Transverse colon (tissue), 4 donors: ENCODE results near the gene ROCK2. TPM values are rescaled to one million over a fixed set of nuclear protein-coding genes. Genes with fewer than 3 reads are reported as not detected.
"Not testable (repeated sequence)": the region's sequence is repeated elsewhere in the genome, so short reads cannot be mapped to it uniquely, and the experiment has no call there.

ENCODE experiments used
- DNase-seq: peaks from one replicate; pipeline ENCODE4 v3.0.0-alpha.2; 2019
- H3K27ac ChIP-seq, 4 donors: fragments of 200-600 bp; sonication (generic); 2 replicates each; pipeline ENCODE4 v1.5.1; 2016 to 2018; ENCODE audit warnings: inconsistent platforms in 4 of 4
- H3K27me3 ChIP-seq: fragments of 200-600 bp; sonication (generic); 2 replicates; pipeline ENCODE4 v1.5.1; 2017; ENCODE audit warnings: inconsistent platforms
- H3K36me3 ChIP-seq, 4 donors: fragments of 200-600 bp; sonication (generic); 2 replicates each; pipeline ENCODE4 v1.5.1; 2017 to 2019; ENCODE audit warnings: inconsistent platforms in 4 of 4
- H3K4me1 ChIP-seq, 4 donors: fragments of 200-600 bp; sonication (generic); 2 replicates each; pipeline ENCODE4 v1.5.1; 2017 to 2020; ENCODE audit warnings: inconsistent platforms in 4 of 4
- H3K4me3 ChIP-seq, 4 donors: fragments of 200-600 bp; sonication (generic); 1 replicate in 1 of 4; 2 replicates in 3 of 4; pipeline versions ENCODE4 v1.5.1 to v1.6.1; 2017 to 2019; ENCODE audit warnings: inconsistent platforms in 4 of 4
- H3K9me3 ChIP-seq, 2 donors: fragments of 200-600 bp; sonication (generic); 2 replicates each; pipeline ENCODE4 v1.5.1; 2017 to 2019; ENCODE audit warnings: inconsistent platforms in 2 of 2
- CTCF ChIP-seq, 5 experiments: fragments of 200-600 bp in 3 of 5; fragments of 450-650 bp in 2 of 5; sonication (generic) in 3 of 5; IDR thresholded peaks; 1 replicate in 2 of 5; 2 replicates in 3 of 5; pipeline ENCODE4 v1.5.1; 2016 to 2017; ENCODE audit warnings: antibody characterized with exemption in 5 of 5, inconsistent platforms in 3 of 5, mild to moderate bottlenecking in 2 of 5, moderate library complexity in 1 of 5
- EP300 ChIP-seq: sonication (generic); formaldehyde crosslinking; IDR thresholded peaks from one replicate; pipeline ENCODE4 v1.6.1; 2017; ENCODE audit warnings: antibody characterized with exemption, low read depth
- POLR2A ChIP-seq: fragments of 450-650 bp; IDR thresholded peaks from one replicate; pipeline ENCODE4 v1.6.1; 2016; ENCODE audit warnings: antibody characterized with exemption, mild to moderate bottlenecking, moderate library complexity
- POLR2AphosphoS5 ChIP-seq, 3 donors: sonication (generic); formaldehyde crosslinking; IDR thresholded peaks; one replicate each; pipeline ENCODE4 v1.6.1; 2016; ENCODE audit warnings: antibody characterized with exemption in 3 of 3
- WGBS, 2 donors: methylation state at CpG; one replicate each; pipeline ENCODE4 v1.1.5; 2018; ENCODE audit warnings: low coverage in 1 of 2; 5-methylcytosine and 5-hydroxymethylcytosine counted together
- in situ Hi-C, 4 donors: fragments of 200-750 bp; cut with MboI; loops; one replicate each; pipeline versions ENCODE4 v1.15.0 to v1.15.1; 2017; ENCODE audit warnings: low sequenced_read_pairs in 3 of 4, low pct_ligation_motif_present in 1 of 4, low pct_unique_long_range_greater_than_20kb in 1 of 4
- intact Hi-C: fragments of 100-400 bp; cut with DNase I; formaldehyde crosslinking; loops from one replicate; pipeline ENCODE4 v1.15.1; 2023; ENCODE audit warnings: low total_unique reads
- total RNA-seq, 4 donors: library from RNA; depleted of rRNA; stranded (reverse); fragments of >200 nt; gene quantifications; one replicate each; pipeline ENCODE4 v1.1.0, GENCODE V29; 2016

ROCK2 gene
- total RNA-seq, 4 donors from 2014 or later, result 53.9 to 93.0 (median 74.7) TPM

DNA sequence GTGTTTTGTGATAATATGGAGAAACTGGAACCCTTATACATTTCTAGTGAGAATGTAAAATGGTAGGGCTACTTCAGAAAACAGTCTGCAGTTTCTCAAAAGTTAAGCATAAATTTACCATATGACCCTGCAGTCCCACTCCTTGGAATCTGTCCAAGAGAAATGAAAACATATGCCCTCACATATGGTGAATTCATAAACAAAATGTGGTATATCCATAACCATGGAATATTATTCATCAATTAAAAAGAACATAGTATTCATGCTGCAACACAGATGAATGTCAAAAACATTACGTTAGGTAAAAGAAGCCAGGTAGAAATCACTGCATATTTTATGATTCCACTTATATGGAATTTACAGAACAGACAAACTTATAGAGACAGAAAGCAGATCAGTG is 11.8 kb downstream of the ROCK2 start:
- no peak for DNase-seq
- TF ChIP-seq POLR2AphosphoS5 (IDR thresholded peaks at IDR 0.05) (no peak), EP300 (no peak), CTCF (IDR thresholded peaks at IDR 0.05) (no peak)
- no peak overlapping the region for H3K4me3 ChIP-seq
- peaks cover 0 to 6% of the 10 kb centered on the region in 2 donors for H3K9me3 ChIP-seq
- intact Hi-C loops, result no loop called here
- in situ Hi-C loops, result no loop called here
- no peaks in the 10 kb centered on the region for H3K27me3 ChIP-seq
- WGBS, 2 donors, result 93 to 100% methylated on average over 1 of the region's 1 CpG
- H3K36me3 ChIP-seq, result no peaks in the 10 kb centered on the region
- H3K27ac ChIP-seq, result no peak overlapping the region
- peaks cover 0 to 36% (median 4%) of the 10 kb centered on the region in 4 donors for H3K4me1 ChIP-seq

DNA sequence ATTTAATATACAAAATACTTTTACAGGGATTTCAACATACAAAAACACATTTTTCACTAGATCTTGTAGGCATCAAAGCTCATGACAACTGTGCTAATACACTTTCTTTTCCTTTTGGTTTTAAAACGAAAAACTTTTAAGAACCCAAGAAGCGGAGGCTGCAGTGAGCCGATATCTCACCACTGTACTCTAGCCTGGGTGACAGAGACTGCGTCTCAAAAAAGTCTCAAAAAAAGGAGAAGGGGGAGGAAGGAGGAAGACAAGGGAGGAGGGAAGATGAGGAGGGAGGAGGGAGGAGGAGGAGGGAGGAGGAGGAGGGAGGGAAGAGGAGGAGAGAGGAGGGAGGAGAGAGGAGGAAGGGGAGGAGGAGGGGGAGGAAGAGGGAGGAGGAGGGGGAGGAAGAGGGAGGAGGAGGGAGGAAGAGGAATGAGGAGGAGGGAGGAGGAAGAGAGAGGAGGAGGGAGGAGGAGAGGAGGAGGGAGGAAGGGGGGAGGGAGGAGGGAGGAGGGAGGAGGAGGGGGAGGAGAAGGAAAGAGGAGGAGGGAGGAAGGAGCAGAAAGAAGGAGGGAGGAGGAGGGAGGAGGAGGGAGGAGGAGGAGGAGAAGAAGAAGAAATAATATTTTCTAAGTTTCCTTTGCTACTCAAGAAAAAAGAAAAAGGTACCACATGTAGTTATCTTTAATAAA is 13.8 kb downstream of the ROCK2 start:
- Histone ChIP-seq H3K36me3 (no peaks in the 10 kb centered on the region), H3K4me3 (no peak overlapping the region), H3K9me3 (peaks cover 0 to 6% of the 10 kb centered on the region in 2 donors), H3K27ac (peak overlapping the region in 3 of 4 donors; percentile 10 to 54 (median 29)), H3K4me1 (peaks cover 3 to 41% (median 5%) of the 10 kb centered on the region in 4 donors), H3K27me3 (no peaks in the 10 kb centered on the region)
- intact Hi-C loops, result no loop called here
- 27 to 33% methylated on average over 3 to 4 of the region's 4 CpGs for WGBS, 2 donors
- in situ Hi-C loops, result no loop called here
- DNase-seq, result no peak
- TF ChIP-seq POLR2A, result no peak
- no peak for TF ChIP-seq POLR2AphosphoS5 (IDR thresholded peaks at IDR 0.05)
- no peak for TF ChIP-seq EP300
- TF ChIP-seq CTCF (IDR thresholded peaks at IDR 0.05), result no peak

DNA sequence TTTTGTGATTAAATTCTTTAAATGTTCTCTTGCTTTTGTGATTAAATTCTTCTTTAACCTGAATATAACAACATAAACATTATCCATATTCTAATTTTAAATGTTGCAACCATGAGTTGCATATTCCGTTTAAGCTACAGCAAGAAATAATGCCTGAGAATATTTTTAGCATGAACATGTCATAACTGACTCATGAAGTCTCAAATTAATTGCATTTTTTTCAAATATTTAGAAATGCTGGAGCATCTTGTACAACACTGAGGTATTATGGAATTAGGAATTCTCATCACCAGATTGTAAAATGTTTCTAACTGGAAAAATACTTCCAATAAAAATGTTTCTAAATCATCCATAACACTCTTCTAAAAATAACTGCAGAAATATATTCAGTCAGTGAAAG is 14.7 kb downstream of the ROCK2 start:
- intact Hi-C loops, result no loop called here
- Histone ChIP-seq H3K4me1 (peaks cover 3 to 33% (median 5%) of the 10 kb centered on the region in 4 donors), H3K4me3 (no peak overlapping the region), H3K9me3 (peaks cover 0 to 6% of the 10 kb centered on the region in 2 donors), H3K36me3 (no peaks in the 10 kb centered on the region), H3K27me3 (no peaks in the 10 kb centered on the region), H3K27ac (peak overlapping the region in 3 of 4 donors; percentile 10 to 31 (median 29))
- no peak for DNase-seq
- in situ Hi-C loops, result no loop called here
- TF ChIP-seq EP300 (no peak), POLR2AphosphoS5 (IDR thresholded peaks at IDR 0.05) (no peak), POLR2A (no peak), CTCF (IDR thresholded peaks at IDR 0.05) (no peak)
- 43 to 58% methylated on average over 1 of the region's 1 CpG for WGBS, 2 donors

DNA sequence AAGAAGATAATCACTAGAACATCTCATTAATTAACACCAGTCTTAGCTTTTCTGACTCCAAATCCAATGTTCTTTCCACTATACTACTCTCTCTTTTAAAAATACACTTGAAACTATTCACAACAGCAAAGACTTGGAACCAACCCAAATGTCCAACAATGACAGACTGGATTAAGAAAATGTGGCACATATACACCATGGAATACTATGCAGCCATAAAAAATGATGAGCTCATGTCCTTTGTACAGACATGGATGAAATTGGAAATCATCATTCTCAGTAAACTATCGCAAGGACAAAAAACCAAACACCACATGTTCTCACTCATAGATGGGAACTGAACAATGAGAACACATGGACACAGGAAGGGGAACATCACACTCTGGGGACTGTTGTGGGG is 15.9 kb downstream of the ROCK2 start:
- H3K4me3 ChIP-seq, H3K27ac ChIP-seq, intact Hi-C loops, H3K27me3 ChIP-seq, H3K36me3 ChIP-seq, in situ Hi-C loops, DNase-seq, H3K9me3 ChIP-seq: not testable (repeated sequence)
- peaks cover 3 to 28% (median 4%) of the 10 kb centered on the region in 4 donors for H3K4me1 ChIP-seq
- 20 to 100% methylated on average over 1 of the region's 1 CpG for WGBS, 2 donors

DNA sequence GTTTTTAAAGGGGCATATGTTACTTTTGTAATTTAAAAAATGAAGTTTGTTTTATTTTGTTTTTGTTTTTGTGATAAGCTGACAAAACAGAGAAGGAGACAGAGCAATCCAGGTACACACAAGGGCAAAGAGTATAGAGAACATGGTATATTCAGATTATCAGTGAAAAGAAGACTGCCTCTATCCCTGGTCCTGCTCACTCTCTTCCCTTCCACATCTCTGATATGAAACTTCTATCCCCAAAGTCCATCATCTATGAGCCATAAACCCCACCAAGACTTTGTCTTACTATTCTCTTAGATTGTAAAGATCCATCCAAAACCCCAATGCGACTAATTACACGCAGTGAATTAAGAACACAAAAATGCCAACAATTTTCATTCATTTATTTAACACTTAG is 16.6 kb downstream of the ROCK2 start:
- TF ChIP-seq POLR2A, result no peak
- TF ChIP-seq EP300, result no peak
- no peak for TF ChIP-seq CTCF (IDR thresholded peaks at IDR 0.05)
- no peak for TF ChIP-seq POLR2AphosphoS5 (IDR thresholded peaks at IDR 0.05)
- intact Hi-C loops, result no loop called here
- in situ Hi-C loops, result no loop called here
- no peak for DNase-seq
- Histone ChIP-seq H3K4me3 (no peak overlapping the region), H3K36me3 (no peaks in the 10 kb centered on the region), H3K9me3 (peaks cover 0 to 6% of the 10 kb centered on the region in 2 donors), H3K27ac (no peak overlapping the region), H3K27me3 (no peaks in the 10 kb centered on the region), H3K4me1 (peaks cover 3 to 28% (median 4%) of the 10 kb centered on the region in 4 donors)
- 70 to 71% methylated on average over 2 of the region's 2 CpGs for WGBS, 2 donors
